Neural progenitor cell (in vitro differentiated cells): ENCODE results near the gene CCNB1.

Experiments used
- EZH2 ChIP-seq: fragments of 200-600 bp; sonication (generic); IDR thresholded peaks from 2 replicates; pipeline ENCODE4 v1.6.1; 2017; ENCODE audit warnings: antibody characterized with exemption, mild to moderate bottlenecking, moderate library complexity
- TF ChIP-seq, protein P1 (sequence below): fragments of 200-600 bp; sonication (generic); IDR thresholded peaks from 2 replicates; pipeline ENCODE4 v1.5.1; 2017; ENCODE audit warnings: antibody characterized with exemption, mild to moderate bottlenecking

DNA sequence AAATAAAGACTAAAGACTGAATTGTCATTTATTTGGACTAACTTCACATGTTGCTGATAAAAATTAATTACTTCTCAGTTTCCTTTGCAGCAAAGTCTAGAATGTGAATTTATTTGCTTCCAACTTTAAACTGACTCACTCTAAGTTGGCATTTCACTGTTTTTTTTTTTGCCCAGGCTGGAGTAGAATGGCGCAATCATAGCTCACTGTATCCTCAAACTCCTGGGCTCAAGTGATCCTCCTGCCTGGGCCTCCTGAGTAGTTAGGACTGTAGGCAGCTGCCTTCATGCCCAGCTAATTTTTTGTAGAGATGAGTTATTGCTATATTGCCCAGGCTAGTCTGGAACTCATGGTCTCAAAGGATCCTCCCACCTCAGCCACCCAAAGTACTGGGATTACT is 3.5 kb downstream of the CCNB1 start:
- TF ChIP-seq, protein P1, sequence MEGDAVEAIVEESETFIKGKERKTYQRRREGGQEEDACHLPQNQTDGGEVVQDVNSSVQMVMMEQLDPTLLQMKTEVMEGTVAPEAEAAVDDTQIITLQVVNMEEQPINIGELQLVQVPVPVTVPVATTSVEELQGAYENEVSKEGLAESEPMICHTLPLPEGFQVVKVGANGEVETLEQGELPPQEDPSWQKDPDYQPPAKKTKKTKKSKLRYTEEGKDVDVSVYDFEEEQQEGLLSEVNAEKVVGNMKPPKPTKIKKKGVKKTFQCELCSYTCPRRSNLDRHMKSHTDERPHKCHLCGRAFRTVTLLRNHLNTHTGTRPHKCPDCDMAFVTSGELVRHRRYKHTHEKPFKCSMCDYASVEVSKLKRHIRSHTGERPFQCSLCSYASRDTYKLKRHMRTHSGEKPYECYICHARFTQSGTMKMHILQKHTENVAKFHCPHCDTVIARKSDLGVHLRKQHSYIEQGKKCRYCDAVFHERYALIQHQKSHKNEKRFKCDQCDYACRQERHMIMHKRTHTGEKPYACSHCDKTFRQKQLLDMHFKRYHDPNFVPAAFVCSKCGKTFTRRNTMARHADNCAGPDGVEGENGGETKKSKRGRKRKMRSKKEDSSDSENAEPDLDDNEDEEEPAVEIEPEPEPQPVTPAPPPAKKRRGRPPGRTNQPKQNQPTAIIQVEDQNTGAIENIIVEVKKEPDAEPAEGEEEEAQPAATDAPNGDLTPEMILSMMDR, result no peak
- no peak for TF ChIP-seq EZH2
